HFFc6 (cell line): ENCODE measurements around the gene KIAA1217. TPM values are rescaled to one million over a fixed set of nuclear protein-coding genes. Genes with fewer than 3 reads are reported as not detected.

ENCODE experiments used
- DNase-seq: peaks from one replicate; pipeline ENCODE4 v3.0.0-alpha.2; 2018
- H3K27ac Mint-ChIP-seq: 2 replicates; pipeline ENCODE4 v1.8.0; 2020; ENCODE audit warnings: mild to moderate bottlenecking, mixed read lengths
- H3K27me3 Mint-ChIP-seq: 2 replicates; pipeline ENCODE4 v1.8.0; 2021; ENCODE audit warnings: mild to moderate bottlenecking, moderate library complexity, mixed read lengths; ENCODE audit not compliant: insufficient read depth
- H3K36me3 Mint-ChIP-seq: 2 replicates; pipeline ENCODE4 v1.8.0; 2021; ENCODE audit warnings: low read depth, mixed read lengths
- H3K4me1 Mint-ChIP-seq: 2 replicates; pipeline ENCODE4 v1.8.0; 2020; ENCODE audit warnings: low read depth, mixed read lengths
- H3K4me3 Mint-ChIP-seq: 2 replicates; pipeline ENCODE4 v1.8.0; 2020; ENCODE audit warnings: mild to moderate bottlenecking, moderate library complexity, mixed read lengths
- H3K9me3 Mint-ChIP-seq: 2 replicates; pipeline ENCODE4 v1.8.0; 2020; ENCODE audit warnings: mild to moderate bottlenecking, mixed read lengths
- total RNA-seq, 6 experiments: library from RNA; stranded (reverse); fragmentation: NEBNext Ultra II Directional; extraction: Animal tissue kit (Norgen Biotek cat#: 25700); gene quantifications; 2 replicates in 1 of 6; 3 replicates in 5 of 6; pipeline ENCODE4 v1.2.3, GENCODE V29; 2021
- TF ChIP-seq, protein P1 (sequence below): fragments of 200-600 bp; sonication (generic); IDR thresholded peaks from 2 replicates; pipeline ENCODE4 v1.5.0; 2021; ENCODE audit warnings: antibody characterized with exemption, mild to moderate bottlenecking

The KIAA1217 gene
- total RNA-seq, 6 experiments from 2014 or later = 1.3 to 2.1 (median 2.0) TPM

DNA sequence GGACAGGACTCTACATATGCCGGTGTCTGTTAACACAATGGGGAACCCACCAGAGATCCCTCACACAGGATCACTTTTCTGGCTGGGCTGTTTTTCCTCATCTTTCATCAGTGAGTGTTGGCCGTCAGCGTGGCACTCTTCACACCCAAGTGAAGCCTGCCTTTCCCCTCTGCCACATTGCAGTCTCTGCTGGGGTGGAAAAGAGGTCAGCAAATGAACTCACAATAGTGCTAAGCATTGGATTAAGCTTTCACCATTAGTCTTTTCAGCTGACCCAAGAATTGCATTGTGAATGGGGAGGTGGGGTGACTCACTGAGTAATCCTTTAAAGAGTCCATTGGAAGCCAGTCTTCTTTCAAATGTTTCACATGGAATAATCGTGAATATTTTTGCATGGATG, 143.0 kb downstream of the KIAA1217 start:
- Mint-ChIP-seq H3K9me3 (no peaks in the 10 kb centered on the region), H3K27me3 (peaks cover 5% of the 10 kb centered on the region), H3K4me3 (no peak overlapping the region), H3K27ac (no peak overlapping the region), H3K4me1 (peaks cover 34% of the 10 kb centered on the region), H3K36me3 (no peaks in the 10 kb centered on the region)
- DNase-seq = no peak
- TF ChIP-seq, protein P1, sequence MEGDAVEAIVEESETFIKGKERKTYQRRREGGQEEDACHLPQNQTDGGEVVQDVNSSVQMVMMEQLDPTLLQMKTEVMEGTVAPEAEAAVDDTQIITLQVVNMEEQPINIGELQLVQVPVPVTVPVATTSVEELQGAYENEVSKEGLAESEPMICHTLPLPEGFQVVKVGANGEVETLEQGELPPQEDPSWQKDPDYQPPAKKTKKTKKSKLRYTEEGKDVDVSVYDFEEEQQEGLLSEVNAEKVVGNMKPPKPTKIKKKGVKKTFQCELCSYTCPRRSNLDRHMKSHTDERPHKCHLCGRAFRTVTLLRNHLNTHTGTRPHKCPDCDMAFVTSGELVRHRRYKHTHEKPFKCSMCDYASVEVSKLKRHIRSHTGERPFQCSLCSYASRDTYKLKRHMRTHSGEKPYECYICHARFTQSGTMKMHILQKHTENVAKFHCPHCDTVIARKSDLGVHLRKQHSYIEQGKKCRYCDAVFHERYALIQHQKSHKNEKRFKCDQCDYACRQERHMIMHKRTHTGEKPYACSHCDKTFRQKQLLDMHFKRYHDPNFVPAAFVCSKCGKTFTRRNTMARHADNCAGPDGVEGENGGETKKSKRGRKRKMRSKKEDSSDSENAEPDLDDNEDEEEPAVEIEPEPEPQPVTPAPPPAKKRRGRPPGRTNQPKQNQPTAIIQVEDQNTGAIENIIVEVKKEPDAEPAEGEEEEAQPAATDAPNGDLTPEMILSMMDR = no peak

DNA sequence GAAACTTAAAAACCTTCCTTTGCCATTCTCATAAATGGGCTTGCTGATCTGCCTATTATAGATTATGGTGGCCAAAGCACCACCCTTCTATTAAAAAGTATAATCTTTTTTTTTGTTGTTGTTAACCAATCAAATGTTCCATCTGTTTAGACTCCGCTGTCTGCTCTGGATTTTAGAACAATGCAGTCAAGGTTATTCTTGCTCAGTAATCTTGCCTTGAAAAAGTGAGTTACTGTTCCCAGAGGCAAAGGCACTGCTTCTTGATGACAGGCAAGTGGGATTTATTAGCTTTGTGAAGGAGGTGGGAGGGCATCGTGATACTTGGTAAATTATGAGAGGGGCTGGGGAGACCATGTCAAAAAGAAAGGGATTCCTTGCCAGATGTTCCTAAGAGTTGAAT, 143.5 kb downstream of the KIAA1217 start:
- peaks cover 34% of the 10 kb centered on the region for H3K4me1 Mint-ChIP-seq
- no peak overlapping the region for H3K4me3 Mint-ChIP-seq
- DNase-seq = no peak
- H3K27me3 Mint-ChIP-seq = peaks cover 5% of the 10 kb centered on the region
- H3K27ac Mint-ChIP-seq = no peak overlapping the region
- no peaks in the 10 kb centered on the region for H3K9me3 Mint-ChIP-seq
- no peaks in the 10 kb centered on the region for H3K36me3 Mint-ChIP-seq
- TF ChIP-seq, protein P1 = no peak

DNA sequence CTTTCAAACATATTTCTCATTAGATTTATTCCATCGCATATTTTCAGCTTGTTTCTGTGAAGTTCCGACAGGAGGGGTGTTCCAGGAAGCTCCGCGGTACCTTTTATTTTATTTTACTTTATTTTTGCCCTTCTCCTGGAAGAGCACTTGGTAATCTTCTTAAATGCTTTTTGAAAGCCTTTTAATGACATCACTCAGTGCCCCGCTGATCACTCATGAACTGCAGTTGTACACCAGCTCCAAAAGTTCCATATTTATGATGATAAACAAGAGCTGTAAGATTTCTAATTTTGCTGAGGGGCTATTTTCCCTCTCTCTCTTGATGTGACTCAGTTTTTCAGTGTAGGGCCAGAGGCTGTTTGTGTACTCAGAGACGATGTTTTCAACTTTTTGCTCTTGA, 144.4 kb downstream of the KIAA1217 start:
- Mint-ChIP-seq H3K9me3 (no peaks in the 10 kb centered on the region), H3K27ac (no peak overlapping the region), H3K4me3 (no peak overlapping the region), H3K27me3 (peaks cover 5% of the 10 kb centered on the region), H3K4me1 (peaks cover 34% of the 10 kb centered on the region), H3K36me3 (no peaks in the 10 kb centered on the region)
- TF ChIP-seq, protein P1 = no peak
- no peak for DNase-seq

DNA sequence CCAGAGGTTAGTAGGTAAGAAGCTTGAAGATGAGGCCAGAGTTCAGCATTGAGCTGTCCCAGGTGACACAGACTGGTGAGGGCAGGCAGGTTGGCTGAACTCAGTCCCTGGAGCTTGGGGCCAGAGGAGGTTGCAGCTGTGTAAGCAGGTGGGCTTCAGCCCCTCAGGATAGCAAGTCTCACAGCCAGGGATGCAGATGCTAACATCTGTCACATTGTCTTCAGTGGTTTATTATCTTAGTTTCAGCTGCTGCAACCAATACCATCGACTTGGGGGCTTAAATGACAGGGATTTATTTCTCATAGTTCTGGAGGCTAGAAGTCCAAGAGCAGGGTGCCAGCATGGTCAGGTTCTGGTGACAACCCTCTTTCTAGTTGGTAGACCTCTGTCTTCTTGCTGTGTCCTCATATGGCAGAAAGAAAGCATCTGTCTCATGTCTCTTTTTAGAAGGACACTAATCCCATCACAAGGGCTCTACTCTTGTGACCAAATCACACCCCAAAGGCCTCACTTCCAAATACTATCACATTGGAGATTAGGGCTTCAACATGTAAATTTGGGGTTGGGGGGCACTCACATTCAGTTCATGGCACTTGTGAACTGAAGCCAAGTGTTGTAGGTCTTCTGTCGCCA, 146.2 kb downstream of the KIAA1217 start:
- no peak for DNase-seq
- TF ChIP-seq, protein P1 = no peak
- Mint-ChIP-seq H3K9me3 (no peaks in the 10 kb centered on the region), H3K27me3 (peaks cover 5% of the 10 kb centered on the region), H3K36me3 (no peaks in the 10 kb centered on the region), H3K4me3 (no peak overlapping the region), H3K4me1 (peaks cover 18% of the 10 kb centered on the region), H3K27ac (no peak overlapping the region)

DNA sequence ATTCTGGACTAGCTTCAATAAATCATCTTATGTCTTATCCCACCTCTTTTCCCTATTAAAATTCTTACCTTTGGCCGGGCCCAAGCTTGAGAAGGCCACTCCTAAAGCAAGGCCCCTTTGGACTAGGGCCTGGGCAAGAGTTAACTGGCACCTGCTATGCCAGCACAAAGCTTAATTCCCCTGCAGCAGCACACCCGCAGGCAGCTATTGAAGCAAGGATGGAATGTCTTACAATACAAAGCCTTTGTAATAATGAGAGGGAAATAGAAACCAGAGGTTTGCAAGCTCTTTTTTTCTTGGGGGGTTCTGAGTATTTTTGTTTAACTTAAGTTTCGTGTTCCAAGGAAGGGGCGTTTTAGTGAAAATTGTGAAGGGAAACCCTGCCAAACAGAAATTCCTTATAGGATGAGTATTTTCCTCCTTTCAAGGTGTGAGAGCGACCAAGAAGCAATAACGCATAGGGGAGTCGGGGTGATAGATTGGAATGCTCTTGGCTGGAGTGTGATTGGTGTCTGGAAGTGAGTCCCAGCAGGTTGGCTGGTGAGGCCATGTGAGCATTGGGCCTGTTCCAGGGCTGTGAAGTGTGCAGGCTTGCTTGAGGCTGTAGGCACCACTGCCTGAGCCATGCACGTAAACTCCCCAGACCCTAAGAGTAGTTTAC, 148.5 kb downstream of the KIAA1217 start:
- H3K36me3 Mint-ChIP-seq = no peaks in the 10 kb centered on the region
- H3K4me3 Mint-ChIP-seq = no peak overlapping the region
- H3K27ac Mint-ChIP-seq = no peak overlapping the region
- H3K27me3 Mint-ChIP-seq = peaks cover 5% of the 10 kb centered on the region; the same call in 1 of the 2 replicates
- H3K4me1 Mint-ChIP-seq = no peaks in the 10 kb centered on the region
- no peaks in the 10 kb centered on the region for H3K9me3 Mint-ChIP-seq
- DNase-seq = no peak
- TF ChIP-seq, protein P1 = no peak
